HepG2 (cell line): Measurements from ENCODE around the gene CD300H. TPM values are rescaled to one million over a fixed set of nuclear protein-coding genes. Genes with fewer than 3 reads are reported as not detected.

Source experiments
- ATAC-seq: fragments of 200-7000 bp; cut with Tn5 transposase; 3 replicates; pipeline ENCODE4 v1.9.1; 2020; ENCODE audit warnings: mild to moderate bottlenecking, moderate library complexity
- BruUV-seq: library from RNA; stranded (reverse); fragments of 400-500 nt; replicated peaks from 2 replicates; lab custom pipeline; 2021; lab: Mats Ljungman, UMichigan
- CTCF ChIA-PET: fragments of 300-600 bp; formaldehyde crosslinking; extraction: SDS; loops from one replicate; lab custom pipeline; 2021; ENCODE audit warnings: low total read pairs, inconsistent platforms, low intra/inter-chr PET ratio; lab: Yijun Ruan, JAX
- POLR2A ChIA-PET: fragments of 350-600 bp; sonication (Branson Sonifier 250); formaldehyde crosslinking; loops from one replicate; lab custom pipeline; 2020; ENCODE audit warnings: antibody characterized with exemption, inconsistent platforms; lab: Yijun Ruan, JAX
- DNase-seq: peaks from one replicate; pipeline ENCODE4 v3.0.0-alpha.2; 2015; ENCODE audit warnings: low spot score
- FAIRE-seq: peaks from 3 replicates; lab custom pipeline; 2011; peaks lifted over from hg19 to GRCh38; lab: Jason Lieb, UNC
- H2AFZ ChIP-seq: one replicate; pipeline ENCODE4 v1.6.1; 2011; ENCODE audit warnings: low read length, inconsistent platforms
- H3K27ac ChIP-seq: fragments of 300-600 bp; 3 replicates; pipeline ENCODE4 v1.8.0; 2011; ENCODE audit warnings: mixed run types, mild to moderate bottlenecking, mixed read lengths, low read length, inconsistent platforms; ENCODE audit not compliant: insufficient read depth; ENCODE audit errors: extremely low read length
- H3K27me3 ChIP-seq, 2 experiments: fragments of 200-600 bp in 1 of 2; 2 replicates in 1 of 2; 3 replicates in 1 of 2; pipeline versions ENCODE4 v1.6.0 to v1.8.0; 2011; ENCODE audit warnings: low read length in 2 of 2, mild to moderate bottlenecking in 2 of 2, moderate library complexity in 2 of 2, inconsistent platforms in 1 of 2; ENCODE audit not compliant: insufficient read depth in 2 of 2, control insufficient read depth in 1 of 2
- H3K36me3 ChIP-seq, 2 experiments: fragments of 200-600 bp in 1 of 2; replicated peaks in 1 of 2; 2 replicates in 1 of 2; 3 replicates in 1 of 2; pipeline versions ENCODE4 v1.5.1 to v1.8.0; 2011; ENCODE audit warnings: low read length in 2 of 2, inconsistent platforms in 1 of 2; ENCODE audit not compliant: insufficient read depth in 2 of 2, control insufficient read depth in 1 of 2
- H3K4me1 ChIP-seq: 2 replicates; pipeline ENCODE4 v1.5.1; 2012; ENCODE audit warnings: low read length, inconsistent platforms; ENCODE audit not compliant: insufficient read depth
- H3K4me2 ChIP-seq: 2 replicates; pipeline ENCODE4 v1.6.0; 2011; ENCODE audit warnings: low read depth, low read length, inconsistent platforms
- H3K4me3 ChIP-seq, 3 experiments: fragments of 200-600 bp in 1 of 3; sonication (generic), shearing (Covaris generic) in 1 of 3; replicated peaks in 1 of 3; 2 replicates each; pipeline ENCODE4 v1.5.1; 2011 to 2016; ENCODE audit warnings: low read length in 3 of 3, inconsistent platforms in 2 of 3, low read depth in 2 of 3, mild to moderate bottlenecking in 2 of 3, control low read depth in 1 of 3, mixed read lengths in 1 of 3; ENCODE audit not compliant: insufficient read depth in 1 of 3
- H3K79me2 ChIP-seq: one replicate; pipeline ENCODE4 v1.6.1; 2011; ENCODE audit warnings: low read length, inconsistent platforms; ENCODE audit not compliant: insufficient read depth
- H3K9ac ChIP-seq: 2 replicates; pipeline ENCODE4 v1.6.0; 2011; ENCODE audit warnings: mild to moderate bottlenecking, low read depth, low read length, inconsistent platforms; ENCODE audit not compliant: insufficient read depth
- H3K9me3 ChIP-seq: 2 replicates; pipeline ENCODE4 v1.5.1; 2012; ENCODE audit warnings: mild to moderate bottlenecking, low read length
- H4K20me1 ChIP-seq: 2 replicates; pipeline ENCODE4 v1.6.0; 2011; ENCODE audit warnings: inconsistent platforms, mild to moderate bottlenecking, low read length, moderate library complexity; ENCODE audit not compliant: insufficient read depth
- HMG20B ChIP-seq: conservative IDR thresholded peaks from 2 replicates; pipeline ENCODE4 v1.6.1; 2016; ENCODE audit warnings: missing genetic modification reagents, missing compliant biosample characterization
- HNRNPL ChIP-seq: fragments of 200-400 bp; formaldehyde crosslinking; IDR thresholded peaks from 2 replicates; pipeline ENCODE4 v1.6.1; 2017; ENCODE audit warnings: mild to moderate bottlenecking, low read depth, low read length
- IRF9 ChIP-seq: sonication (generic); formaldehyde crosslinking; IDR thresholded peaks from 2 replicates; pipeline ENCODE4 v1.8.0; 2022; ENCODE audit warnings: missing genetic modification reagents, mild to moderate bottlenecking, borderline replicate concordance
- MBNL3 ChIP-seq: fragments of 250-450 bp; sonication (Bioruptor Pico); conservative IDR thresholded peaks from 2 replicates; pipeline ENCODE4 v1.8.0; 2022; ENCODE audit warnings: mild to moderate bottlenecking, inconsistent platforms
- MTF2 ChIP-seq: sonication (generic); formaldehyde crosslinking; IDR thresholded peaks from 2 replicates; pipeline ENCODE4 v1.5.0; 2020; ENCODE audit warnings: missing genetic modification reagents, borderline replicate concordance
- NFIC ChIP-seq: IDR thresholded peaks from 2 replicates; pipeline ENCODE4 v1.6.1; 2012; ENCODE audit warnings: mild to moderate bottlenecking, low read length, inconsistent platforms
- PCBP2 ChIP-seq: fragments of 200-400 bp; formaldehyde crosslinking; optimal IDR thresholded peaks from 2 replicates; pipeline ENCODE3; 2018; ENCODE audit warnings: low read length, low read depth; ENCODE audit not compliant: poor library complexity, severe bottlenecking
- TCF12 ChIP-seq, 2 experiments: fragments of 450-650 bp in 1 of 2; sonication (generic) in 1 of 2; formaldehyde crosslinking in 1 of 2; IDR thresholded peaks; 2 replicates each; pipeline versions ENCODE4 v1.6.1 to v1.8.0; 2017 to 2022; ENCODE audit warnings: antibody characterized with exemption in 1 of 2, mild to moderate bottlenecking in 1 of 2, missing genetic modification reagents in 1 of 2, moderate library complexity in 1 of 2
- ZNF326 ChIP-seq: sonication (generic); formaldehyde crosslinking; IDR thresholded peaks from 2 replicates; pipeline ENCODE4 v1.4.0; 2020; ENCODE audit warnings: missing genetic modification reagents, borderline replicate concordance
- ZNF781 ChIP-seq: sonication (generic); formaldehyde crosslinking; IDR thresholded peaks from 2 replicates; pipeline ENCODE4 v1.5.1; 2020; ENCODE audit warnings: borderline replicate concordance, mild to moderate bottlenecking, missing genetic modification reagents; ENCODE audit errors: not compliant biosample characterization
- WGBS: methylation state at CpG from one replicate; pipeline ENCODE4 v1.1.6; 2017; ENCODE audit warnings: low lambda C conversion rate; 5-methylcytosine and 5-hydroxymethylcytosine counted together
- in situ Hi-C: cut with HindIII; loops from 2 replicates; pipeline ENCODE4 v1.10.0; 2017; ENCODE audit warnings: low pct_unique_long_range_greater_than_20kb; ENCODE audit not compliant: extremely low pct_ligation_motif_present
- intact Hi-C: fragments of 100-400 bp; cut with micrococcal nuclease; formaldehyde crosslinking; loops from one replicate; pipeline ENCODE4 v1.10.0; 2022; ENCODE audit not compliant: unreplicated experiment
- polyA plus RNA-seq, 8 experiments: library from polyadenylated mRNA; depleted of rRNA in 3 of 8; stranded (reverse) in 7 of 8; unstranded in 1 of 8; fragments of >200 nt; fragmentation: Illumina TruSeq in 4 of 8; extraction: Trizol in 4 of 8; gene quantifications; 2 replicates each; pipeline versions ENCODE4 v1.2.1 to v1.2.3, GENCODE V29; 2011 to 2016; ENCODE audit warnings: low read depth in 4 of 8, missing spikeins in 1 of 8, mixed read lengths in 1 of 8; ENCODE audit not compliant: insufficient read depth in 1 of 8
- total RNA-seq, 5 experiments: library from RNA; depleted of rRNA; stranded (reverse); fragments of >200 nt; fragmentation: Illumina TruSeq; extraction: Trizol; gene quantifications; 2 replicates each; pipeline ENCODE4 v1.2.3, GENCODE V29; 2016; ENCODE audit warnings: low read depth in 1 of 5

CD300H gene
- total and polyA plus RNA-seq, 2 of the 13 experiments (the other 11 are each of a cell fraction or from before 2014, with no cell fraction given) = not detected

- TF ChIP-seq ZNF326 (CRISPR knock-in tag) = no peak
- TF ChIP-seq ZNF781 = no peak
- no peak for TF ChIP-seq PCBP2
- TF ChIP-seq IRF9 (CRISPR knock-in tag) = no peak
Observed at GRCh38 chr17:74606050-74606449, 38.7 kb upstream of the CD300H start (continued).

GRCh38 chr17:74605361-74605760 is 38.1 kb upstream of the CD300H start:
- intact Hi-C loops = no loop called here
- H3K27ac ChIP-seq = no peak overlapping the region
- H3K27me3 ChIP-seq = peaks cover 8 to 58% of the 10 kb centered on the region in 2 experiments
- in situ Hi-C loops = no loop called here
- CTCF ChIA-PET = no interaction called here
- no peaks in the 10 kb centered on the region for H3K36me3 ChIP-seq
- FAIRE-seq (no peak), ATAC-seq (no peak)
- H4K20me1 ChIP-seq = peaks cover 3% of the 10 kb centered on the region
- H3K4me2 ChIP-seq = no peak overlapping the region
- TF ChIP-seq TCF12 (IDR thresholded peaks at IDR 0.05) = no peak
- TF ChIP-seq TCF12 (CRISPR knock-in tag; IDR thresholded peaks at IDR 0.05) = no peak
- no peak for TF ChIP-seq MTF2 (CRISPR knock-in tag)
- no peak for TF ChIP-seq MBNL3
- no peak for TF ChIP-seq HMG20B (CRISPR knock-in tag)
- TF ChIP-seq NFIC = no peak
- TF ChIP-seq HNRNPL = no peak
- TF ChIP-seq, all 625 proteins: peak for 0
- no peaks in the 10 kb centered on the region for H3K79me2 ChIP-seq
- no peak overlapping the region for H2AFZ ChIP-seq
- H3K4me1 ChIP-seq = no peaks in the 10 kb centered on the region
- under 1% methylated on average over 10 of the region's 10 CpGs for WGBS
- no peak for DNase-seq
- BruUV-seq = no TSS peak
- H3K9ac ChIP-seq = no peak overlapping the region
- POLR2A ChIA-PET = no interaction called here
- H3K4me3 ChIP-seq = no peak overlapping the region
- H3K9me3 ChIP-seq = no peaks in the 10 kb centered on the region
